Measurements from ENCODE around the gene SGF29.

- TF ChIP-seq, protein P1, sequence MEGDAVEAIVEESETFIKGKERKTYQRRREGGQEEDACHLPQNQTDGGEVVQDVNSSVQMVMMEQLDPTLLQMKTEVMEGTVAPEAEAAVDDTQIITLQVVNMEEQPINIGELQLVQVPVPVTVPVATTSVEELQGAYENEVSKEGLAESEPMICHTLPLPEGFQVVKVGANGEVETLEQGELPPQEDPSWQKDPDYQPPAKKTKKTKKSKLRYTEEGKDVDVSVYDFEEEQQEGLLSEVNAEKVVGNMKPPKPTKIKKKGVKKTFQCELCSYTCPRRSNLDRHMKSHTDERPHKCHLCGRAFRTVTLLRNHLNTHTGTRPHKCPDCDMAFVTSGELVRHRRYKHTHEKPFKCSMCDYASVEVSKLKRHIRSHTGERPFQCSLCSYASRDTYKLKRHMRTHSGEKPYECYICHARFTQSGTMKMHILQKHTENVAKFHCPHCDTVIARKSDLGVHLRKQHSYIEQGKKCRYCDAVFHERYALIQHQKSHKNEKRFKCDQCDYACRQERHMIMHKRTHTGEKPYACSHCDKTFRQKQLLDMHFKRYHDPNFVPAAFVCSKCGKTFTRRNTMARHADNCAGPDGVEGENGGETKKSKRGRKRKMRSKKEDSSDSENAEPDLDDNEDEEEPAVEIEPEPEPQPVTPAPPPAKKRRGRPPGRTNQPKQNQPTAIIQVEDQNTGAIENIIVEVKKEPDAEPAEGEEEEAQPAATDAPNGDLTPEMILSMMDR (IDR thresholded peaks at IDR 0.05): no peak
- no peak for TF ChIP-seq POLR2A (IDR thresholded peaks at IDR 0.05)
Measured at GRCh38 chr16:28575446-28576109, 21.9 kb downstream of the SGF29 start.

All from esophagus squamous epithelium (tissue), 4 donors.